Superior temporal gyrus (tissue), 1 donor: ENCODE results near the gene IL1R2.

Source experiments
- DNase-seq: peaks from one replicate; pipeline ENCODE4 v3.0.0-alpha.2; 2016; ENCODE audit errors: extremely low spot score

IL1R2 gene

GRCh38 chr2:101974663-101975062 lies 17.1 kb upstream of the IL1R2 start:
- DNase-seq = no peak

- DNase-seq = no peak
These were observed 16.4 kb upstream of the IL1R2 start for GRCh38 chr2:101975171-101975870.

- no peak for DNase-seq
These were observed 14.9 kb upstream of the IL1R2 start for GRCh38 chr2:101976891-101977290.

- DNase-seq = no peak
These were observed 11.4 kb upstream of the IL1R2 start for GRCh38 chr2:101980368-101980767.

- DNase-seq = no peak
These were observed 10.7 kb upstream of the IL1R2 start for GRCh38 chr2:101981066-101981465.

- DNase-seq = no peak
These were observed 10.3 kb upstream of the IL1R2 start for GRCh38 chr2:101981504-101981903.

GRCh38 chr2:101982495-101983029 lies 9.2 kb upstream of the IL1R2 start:
- no peak for DNase-seq

- DNase-seq = peak; percentile 75
These were observed 8.3 kb upstream of the IL1R2 start for GRCh38 chr2:101983486-101983885.

- peak; percentile 43 for DNase-seq
These were observed 7.8 kb upstream of the IL1R2 start for GRCh38 chr2:101983928-101984327.

- no peak for DNase-seq
These were observed 7.1 kb upstream of the IL1R2 start for GRCh38 chr2:101984656-101985055.

- no peak for DNase-seq
These were observed 6.5 kb upstream of the IL1R2 start for GRCh38 chr2:101985101-101985792.

- DNase-seq = no peak
These were observed 6.0 kb upstream of the IL1R2 start for GRCh38 chr2:101985793-101986164.

GRCh38 chr2:101986376-101986775 lies 5.4 kb upstream of the IL1R2 start:
- no peak for DNase-seq

- no peak for DNase-seq
These were observed 4.7 kb upstream of the IL1R2 start for GRCh38 chr2:101986804-101987740.

GRCh38 chr2:101987832-101988231 lies 3.9 kb upstream of the IL1R2 start:
- no peak for DNase-seq

GRCh38 chr2:101988541-101988940 lies 3.2 kb upstream of the IL1R2 start:
- no peak for DNase-seq

GRCh38 chr2:101989740-101990460 lies 1.9 kb upstream of the IL1R2 start:
- no peak for DNase-seq

- no peak for DNase-seq
These were observed 2.0 kb downstream of the IL1R2 start for GRCh38 chr2:101993772-101994171.

- no peak for DNase-seq
These were observed 3.3 kb downstream of the IL1R2 start for GRCh38 chr2:101995019-101995418.

- DNase-seq = no peak
These were observed 4.0 kb downstream of the IL1R2 start for GRCh38 chr2:101995804-101996203.

GRCh38 chr2:101998556-101998895 lies 6.8 kb downstream of the IL1R2 start:
- DNase-seq = no peak
